HG03565 (cell line): ENCODE measurements around the gene ADRA2B.
"Not testable (repeated sequence)": the region's sequence is repeated elsewhere in the genome, so short reads cannot be mapped to it uniquely, and the experiment has no call there.

ENCODE experiments used
- ATAC-seq: cut with Tn5 transposase; IDR thresholded peaks from one replicate; pipeline ENCODE4 v1.9.1; 2021; ENCODE audit warnings: mild to moderate bottlenecking, moderate library complexity; ENCODE audit not compliant: unreplicated experiment

ADRA2B gene

DNA sequence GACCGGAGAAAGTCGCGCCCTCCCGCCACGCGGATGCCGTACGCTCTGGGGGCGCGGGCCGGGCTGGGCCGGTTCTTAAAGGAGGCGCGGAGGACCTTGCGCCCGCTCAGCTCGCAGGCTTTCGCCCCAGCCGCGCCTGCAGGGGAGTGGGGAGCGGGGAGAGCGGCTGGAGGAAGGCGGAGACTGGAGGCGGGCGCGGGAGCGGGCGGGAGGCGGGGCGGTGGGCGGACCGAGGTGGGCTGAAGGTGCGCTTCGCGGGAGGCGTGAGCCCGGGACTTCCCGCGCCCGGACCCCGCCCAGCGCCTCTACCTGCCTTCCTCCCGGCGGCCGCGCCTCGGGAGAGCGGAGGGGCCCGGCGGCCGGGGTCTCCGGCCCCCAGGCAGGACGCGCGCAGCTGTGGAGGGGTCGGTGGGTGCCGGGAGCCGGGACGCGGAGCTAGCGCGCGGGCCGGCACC lies at the start of gene ADRA2B:
Gene ADRA2B (minus strand): TSS at position 148 of the 455 bp plus-strand sequence. CDS start 422 bp downstream, outside the sequence.
- peak; percentile 31 for ATAC-seq

DNA sequence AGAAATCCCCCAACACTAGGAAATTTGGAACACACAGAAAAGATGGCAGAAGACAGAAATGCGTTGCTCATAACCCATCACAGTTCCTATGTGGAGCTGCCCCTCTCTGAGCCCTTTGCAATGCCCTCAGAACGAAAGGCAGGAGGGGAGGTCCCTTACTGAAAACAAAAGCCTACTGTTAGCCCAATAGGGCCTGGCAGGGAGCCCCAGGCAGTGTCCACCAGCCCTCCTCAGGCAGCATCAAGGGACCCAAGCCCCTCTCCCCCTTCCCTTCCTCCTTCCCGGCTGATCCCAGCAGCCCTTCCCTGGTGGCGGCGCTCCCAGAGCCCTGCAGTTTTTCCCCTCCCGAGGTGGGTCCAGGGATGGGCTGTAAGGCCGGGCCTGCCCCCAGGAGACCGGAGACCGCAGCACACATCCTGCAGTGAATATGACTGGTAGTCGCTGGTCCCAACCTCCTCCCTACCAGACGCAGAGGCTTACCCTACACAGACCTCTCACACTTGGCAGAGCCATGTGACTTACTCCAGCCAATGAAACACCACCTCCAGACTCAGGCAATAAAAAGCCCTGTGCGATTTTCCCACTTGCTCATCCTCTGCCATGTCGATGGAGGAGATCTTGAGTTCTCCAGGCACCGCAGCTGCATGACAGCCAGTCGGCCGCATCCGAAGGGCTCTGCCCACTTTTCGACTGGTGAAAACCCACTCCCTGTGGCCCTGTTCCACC lies 48.3 kb upstream of the ADRA2B start:
- peak; percentile 61 for ATAC-seq

- ATAC-seq: peak; percentile 39
Measured at GRCh38 chr2:96163768-96164429, 47.5 kb upstream of the ADRA2B start.

- no peak for ATAC-seq
Measured at GRCh38 chr2:96163415-96163767, 47.0 kb upstream of the ADRA2B start.

GRCh38 chr2:96161898-96162297 lies 45.5 kb upstream of the ADRA2B start:
- no peak for ATAC-seq

DNA sequence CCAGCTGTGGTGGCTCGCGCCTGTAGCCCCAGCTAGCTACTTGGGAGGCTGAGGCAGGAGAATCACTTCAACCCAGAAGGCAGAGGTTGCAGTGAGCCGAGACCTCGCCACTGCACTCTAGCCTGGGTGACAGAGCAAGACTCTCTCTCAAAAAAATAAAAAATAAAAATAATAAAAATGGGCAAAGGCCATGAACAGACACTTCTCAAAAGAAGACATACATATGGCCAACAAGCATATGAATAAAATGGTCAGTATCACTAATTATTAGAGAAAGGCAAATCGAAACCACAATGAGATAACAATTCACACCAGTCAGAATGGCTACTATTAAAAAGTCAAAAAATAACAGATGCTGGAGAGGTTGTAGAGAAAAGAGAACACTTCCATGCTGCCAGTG lies 44.0 kb upstream of the ADRA2B start:
- not testable (repeated sequence) for ATAC-seq

DNA sequence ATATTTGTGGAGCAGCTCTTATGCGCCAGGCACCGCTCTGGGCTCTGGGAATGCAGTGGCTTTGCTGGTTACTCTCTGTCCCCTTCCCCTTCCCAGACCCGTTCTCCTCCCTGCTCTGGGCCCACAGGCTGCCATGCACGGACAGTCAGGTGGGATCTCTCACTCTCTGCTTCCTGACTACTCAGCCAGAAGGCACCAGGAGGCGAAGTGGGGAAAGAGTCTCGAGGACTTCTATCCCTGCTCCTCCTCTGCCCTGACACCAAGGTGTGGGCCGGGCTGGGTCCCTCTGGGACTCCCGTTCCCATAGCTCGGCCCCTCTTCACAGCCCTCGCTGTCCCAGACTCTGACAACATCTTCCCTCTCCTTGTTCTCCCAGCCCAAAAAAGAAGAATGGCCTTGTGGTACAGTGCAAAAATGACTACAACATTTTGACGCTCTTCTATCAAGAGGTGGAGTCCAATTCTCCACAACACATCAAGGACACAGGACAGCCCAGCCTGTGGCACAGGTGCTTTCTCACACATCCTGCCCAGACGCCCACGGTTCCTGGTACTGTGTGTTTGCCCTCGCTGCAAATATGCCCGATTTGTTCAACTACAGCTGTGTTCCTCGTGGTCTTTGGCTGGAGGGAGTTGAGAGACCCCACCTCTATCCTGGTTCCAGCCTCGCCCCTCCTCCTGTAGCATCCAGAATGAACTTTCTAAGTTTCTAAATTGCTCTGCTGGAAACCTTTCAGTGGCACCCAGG lies 42.9 kb upstream of the ADRA2B start:
- no peak for ATAC-seq

DNA sequence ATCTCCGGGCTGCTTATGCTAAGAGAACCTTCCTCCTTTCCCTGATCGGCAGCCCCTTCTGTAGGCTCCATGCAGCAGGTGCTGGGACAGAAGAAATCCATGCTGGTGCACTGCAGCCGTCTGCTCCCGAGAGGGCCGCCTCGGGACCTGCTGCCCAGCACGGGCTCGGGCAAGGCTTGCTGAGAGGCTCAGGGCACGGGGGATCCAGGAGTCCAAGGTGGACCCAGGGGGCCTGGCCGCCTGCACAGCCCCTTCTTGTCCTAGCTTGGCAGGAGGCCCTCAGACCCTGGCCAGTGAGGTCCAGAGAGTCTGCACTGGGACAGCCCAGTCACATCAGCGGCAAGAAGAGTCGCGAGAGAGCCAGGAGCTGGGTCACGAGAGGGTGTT lies 42.2 kb upstream of the ADRA2B start:
- ATAC-seq: no peak

GRCh38 chr2:96157649-96158553 lies 41.5 kb upstream of the ADRA2B start:
- peak; percentile 50 for ATAC-seq

DNA sequence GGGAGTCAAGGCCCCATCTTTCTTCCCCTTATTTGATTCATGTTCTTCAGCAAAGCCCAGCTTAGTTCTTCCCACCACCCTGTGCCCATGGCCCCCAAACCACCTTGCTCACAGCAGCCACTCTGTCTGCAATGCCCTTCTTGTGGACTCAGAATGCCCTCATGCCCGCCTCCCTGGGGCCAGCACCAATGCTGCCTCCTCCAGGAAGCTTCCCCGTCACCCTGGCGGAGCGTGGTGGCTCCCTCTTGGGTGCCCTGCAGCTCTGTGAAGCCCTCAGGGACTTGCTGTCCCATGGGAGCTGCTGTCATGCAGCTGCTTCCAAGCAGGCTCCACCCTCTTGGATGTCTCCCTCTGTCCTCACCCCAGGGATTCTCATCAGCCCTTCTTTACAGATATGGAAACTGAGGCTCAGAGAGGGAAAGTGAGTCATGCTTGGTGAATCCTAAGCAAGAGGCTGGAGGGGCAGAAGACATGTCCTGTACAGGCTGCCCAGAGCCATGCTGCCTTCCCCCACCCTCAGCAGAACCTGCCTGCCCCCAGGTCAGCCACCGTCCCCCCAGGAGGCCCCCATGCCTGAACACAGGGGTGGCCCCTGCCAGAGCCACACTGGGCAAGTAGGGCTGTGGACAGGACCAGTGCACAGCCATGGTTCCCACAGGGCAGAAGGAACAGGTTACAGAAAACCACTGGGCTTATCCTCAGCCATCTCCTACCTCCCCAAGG lies 40.7 kb upstream of the ADRA2B start:
- no peak for ATAC-seq

- no peak for ATAC-seq
Measured at GRCh38 chr2:96156011-96156820, 39.8 kb upstream of the ADRA2B start.

DNA sequence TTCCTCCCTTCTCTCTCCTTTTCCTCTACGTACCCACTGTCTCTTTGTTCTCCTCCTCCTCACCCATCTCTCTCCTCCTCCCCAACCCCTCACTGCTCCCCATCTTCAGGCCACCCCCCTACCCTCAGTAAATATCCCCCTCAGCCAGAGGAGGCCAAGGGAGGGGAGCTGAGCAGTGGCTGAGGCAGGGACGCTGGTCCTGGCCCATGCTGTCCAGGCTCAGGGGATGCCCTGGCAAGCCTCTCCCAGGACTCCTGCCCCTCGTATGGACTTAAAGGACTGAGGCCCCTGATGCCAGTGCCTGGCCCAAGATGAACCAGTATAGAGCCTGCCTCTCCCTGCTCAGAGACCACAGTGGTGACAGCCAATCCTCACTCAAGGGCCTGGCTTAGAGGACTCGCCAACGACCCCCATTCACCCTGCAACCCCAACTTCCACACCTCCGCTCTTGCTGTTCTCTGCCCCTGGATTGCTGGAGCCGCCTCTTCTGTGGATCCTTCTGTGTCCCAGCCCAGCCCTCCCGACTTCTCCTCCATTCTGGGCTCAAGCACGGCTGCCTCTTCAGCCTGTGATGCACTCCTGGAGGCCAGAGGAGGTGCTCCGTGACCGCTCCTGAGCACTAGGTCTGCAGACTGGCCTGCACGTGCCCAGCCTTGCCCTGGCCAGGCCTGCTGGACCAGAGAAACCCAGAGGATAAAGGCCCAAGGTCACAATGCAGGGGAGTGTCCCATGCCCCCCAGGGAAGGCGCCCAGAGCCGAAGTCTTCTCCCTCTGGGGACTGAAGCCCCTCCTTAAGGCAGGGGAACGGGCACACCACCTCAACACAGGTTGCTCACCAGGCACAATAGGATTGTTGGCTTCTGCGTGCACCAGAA lies 38.4 kb upstream of the ADRA2B start:
- no peak for ATAC-seq

GRCh38 chr2:96153991-96154431 lies 37.6 kb upstream of the ADRA2B start:
- ATAC-seq: no peak

DNA sequence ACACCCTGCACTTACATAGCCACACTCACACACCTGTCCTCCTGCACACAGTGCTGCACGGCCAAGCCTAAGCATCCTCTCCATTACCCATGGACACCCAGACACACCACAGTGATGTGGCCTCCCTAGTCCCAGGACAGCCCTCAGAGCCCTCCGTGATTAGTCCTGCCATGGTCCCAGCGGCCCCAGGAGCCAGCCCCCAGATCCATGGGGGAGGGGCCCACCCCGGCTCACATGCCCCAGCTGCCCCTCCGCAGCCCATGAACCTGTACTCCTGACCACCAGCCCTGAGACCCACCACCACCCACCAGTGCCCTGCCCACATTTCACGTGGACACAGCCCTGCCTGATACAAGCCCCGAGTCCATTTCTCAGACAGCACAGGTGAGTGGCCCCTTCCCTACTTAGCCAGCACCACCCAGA lies 36.9 kb upstream of the ADRA2B start:
- no peak for ATAC-seq

DNA sequence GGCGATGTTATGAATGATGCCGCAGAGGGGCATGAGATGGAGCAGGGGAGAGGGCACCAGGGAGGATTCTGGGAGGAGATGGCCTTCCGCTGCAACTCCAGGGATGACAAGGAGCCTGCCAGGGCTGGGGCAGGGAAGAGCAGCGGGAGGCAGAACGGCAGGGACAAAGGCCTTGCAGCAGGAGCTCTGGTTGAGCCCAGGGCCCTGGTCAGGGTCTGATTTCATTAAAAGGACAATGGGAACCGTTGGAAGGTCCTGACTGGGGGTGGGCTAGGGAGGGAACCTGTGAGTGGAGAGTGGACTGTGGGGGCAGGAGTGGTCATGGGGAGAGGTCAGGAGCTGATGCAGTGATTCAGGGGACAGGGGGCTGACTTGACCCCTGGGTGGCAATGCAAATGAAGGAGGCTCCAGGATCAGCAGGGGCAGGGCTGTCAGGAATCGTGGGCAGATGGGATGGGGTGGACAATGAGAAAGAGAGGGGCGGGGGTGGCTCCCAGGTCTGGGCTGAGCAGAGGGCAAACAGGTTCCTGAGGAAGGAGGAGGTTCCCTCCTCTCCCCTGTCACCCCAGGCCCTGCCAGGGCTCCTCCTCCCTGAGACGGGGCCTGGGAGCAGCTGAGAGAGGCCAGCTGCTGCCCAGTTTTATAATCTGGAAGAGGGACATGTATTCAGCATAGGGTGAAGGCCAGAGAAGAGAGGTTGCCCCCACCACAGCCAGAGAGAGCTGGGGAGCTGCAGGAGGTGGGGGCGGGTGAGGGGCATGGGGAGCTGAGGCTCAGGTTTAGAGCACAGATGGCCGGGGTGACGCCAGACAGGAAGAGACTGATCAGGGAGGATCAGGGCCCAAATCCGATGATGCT lies 36.2 kb upstream of the ADRA2B start:
- no peak for ATAC-seq

GRCh38 chr2:96151595-96152303 lies 35.4 kb upstream of the ADRA2B start:
- no peak for ATAC-seq
